ENCODE results near the gene SPRED2.

SPRED2 gene

DNA sequence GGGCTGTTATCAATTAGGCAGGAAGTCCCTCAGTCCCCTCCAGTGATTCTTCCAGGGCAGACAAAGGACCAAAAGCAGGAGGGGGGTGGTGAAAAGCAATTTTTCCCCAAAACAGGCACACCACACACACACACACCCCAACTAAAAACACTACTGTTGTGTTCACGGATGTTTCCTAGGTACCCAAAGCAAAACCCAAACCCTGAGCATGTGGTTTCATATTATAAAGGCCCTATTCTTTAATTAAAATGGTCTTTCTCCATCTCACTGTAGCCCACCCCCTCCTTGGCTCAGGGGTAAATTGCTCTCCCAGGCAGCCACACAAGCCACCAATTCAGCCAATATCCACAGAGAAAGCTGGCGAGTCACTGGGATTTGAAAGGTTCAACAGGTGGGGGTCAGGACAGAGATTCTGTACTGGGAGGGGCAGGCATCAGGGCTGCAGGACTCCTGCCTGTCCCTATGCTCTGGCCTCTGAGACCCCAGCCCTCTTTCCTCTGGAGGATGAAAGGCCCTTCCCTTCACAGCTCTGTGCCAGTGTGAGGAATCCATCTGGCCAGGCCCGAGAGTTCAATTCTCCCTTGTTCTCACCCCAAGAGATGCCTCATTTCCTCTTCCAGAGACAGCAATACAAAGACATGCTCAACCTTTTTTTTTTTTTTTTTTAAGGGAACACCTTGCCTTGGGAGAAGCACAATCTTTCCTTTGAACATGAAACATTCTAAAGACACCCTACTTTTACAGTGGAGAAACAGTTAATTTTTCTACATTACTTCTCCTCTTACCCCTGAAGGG, 43.6 kb downstream of the SPRED2 start:
- in situ Hi-C loops (cut with MboI; ENCODE audit: low sequenced_read_pairs) = no loop called here

GRCh38 chr2:65388051-65388531, 44.3 kb downstream of the SPRED2 start:
- in situ Hi-C loops (cut with MboI; ENCODE audit: low sequenced_read_pairs) = no loop called here

- in situ Hi-C loops (cut with MboI; ENCODE audit: low sequenced_read_pairs) = no loop called here
Observed at GRCh38 chr2:65386989-65387388, 45.4 kb downstream of the SPRED2 start.

DNA sequence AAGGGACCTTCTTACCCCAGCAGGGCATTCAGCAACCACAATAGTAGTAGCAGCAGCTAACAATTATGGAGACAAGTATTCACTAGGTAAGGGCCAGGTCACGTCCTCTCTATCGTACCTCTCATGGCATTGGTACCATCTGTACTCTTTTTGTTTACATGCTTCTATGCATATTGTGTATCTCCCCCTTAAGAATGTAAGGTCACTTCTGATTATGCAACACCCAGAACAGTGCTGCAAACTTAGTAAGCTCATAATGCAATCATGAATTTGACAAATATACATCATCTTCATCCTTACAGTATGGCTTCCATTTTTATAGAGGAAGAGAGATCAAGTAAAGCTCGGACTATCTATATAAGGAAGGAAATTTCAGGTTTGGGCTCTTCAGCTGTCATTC, 46.1 kb downstream of the SPRED2 start:
- in situ Hi-C loops (cut with MboI; ENCODE audit: low sequenced_read_pairs) = no loop called here

GRCh38 chr2:65383541-65384488, 48.6 kb downstream of the SPRED2 start:
- in situ Hi-C loops (cut with MboI; ENCODE audit: low sequenced_read_pairs) = no loop called here

GRCh38 chr2:65382776-65383357, 49.5 kb downstream of the SPRED2 start:
- in situ Hi-C loops (cut with MboI; ENCODE audit: low sequenced_read_pairs) = no loop called here

GRCh38 chr2:65382323-65382722, 50.1 kb downstream of the SPRED2 start:
- in situ Hi-C loops (cut with MboI; ENCODE audit: low sequenced_read_pairs) = no loop called here

DNA sequence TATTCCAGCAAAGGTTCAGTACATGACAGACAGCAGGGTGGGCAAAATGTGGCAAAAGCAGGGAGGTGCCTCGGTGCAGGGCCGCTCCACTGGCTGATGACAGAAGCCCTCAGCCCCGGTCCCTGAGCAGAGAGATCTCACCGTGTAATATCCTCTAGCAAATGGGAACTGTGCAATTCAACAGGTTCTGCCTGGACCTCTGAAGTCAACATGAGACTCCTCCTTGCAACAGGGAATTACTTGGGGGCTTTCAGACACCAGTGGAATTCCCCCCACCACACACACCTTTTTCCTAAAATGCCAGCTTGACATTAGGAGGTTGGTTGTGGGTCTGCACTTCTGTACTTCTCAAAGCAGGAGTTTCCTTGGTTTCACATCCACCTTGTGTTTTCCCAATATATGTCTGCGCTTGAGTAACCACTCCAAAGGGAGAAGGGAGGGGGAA, 50.8 kb downstream of the SPRED2 start:
- in situ Hi-C loops (cut with MboI; ENCODE audit: low sequenced_read_pairs) = no loop called here

DNA sequence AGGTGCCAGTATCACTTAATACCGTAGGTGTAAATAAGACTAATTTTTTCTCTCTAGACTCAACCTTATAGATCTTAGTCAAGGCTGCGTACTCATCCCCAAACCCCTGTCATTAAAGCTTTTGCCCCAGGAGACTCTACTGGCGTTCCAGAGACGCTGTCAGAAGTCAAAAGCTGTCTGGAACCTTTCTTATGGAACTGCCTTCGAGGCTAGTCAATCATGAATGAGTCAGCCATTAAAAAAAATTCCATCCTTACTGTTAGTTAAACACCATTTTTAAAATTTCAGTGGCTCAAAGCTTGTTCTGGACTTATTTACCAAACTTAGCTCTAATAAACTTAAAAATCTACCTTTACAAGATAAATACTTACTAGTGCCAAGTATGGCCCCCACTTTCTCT, 52.1 kb downstream of the SPRED2 start:
- in situ Hi-C loops (cut with MboI; ENCODE audit: low sequenced_read_pairs) = no loop called here

DNA sequence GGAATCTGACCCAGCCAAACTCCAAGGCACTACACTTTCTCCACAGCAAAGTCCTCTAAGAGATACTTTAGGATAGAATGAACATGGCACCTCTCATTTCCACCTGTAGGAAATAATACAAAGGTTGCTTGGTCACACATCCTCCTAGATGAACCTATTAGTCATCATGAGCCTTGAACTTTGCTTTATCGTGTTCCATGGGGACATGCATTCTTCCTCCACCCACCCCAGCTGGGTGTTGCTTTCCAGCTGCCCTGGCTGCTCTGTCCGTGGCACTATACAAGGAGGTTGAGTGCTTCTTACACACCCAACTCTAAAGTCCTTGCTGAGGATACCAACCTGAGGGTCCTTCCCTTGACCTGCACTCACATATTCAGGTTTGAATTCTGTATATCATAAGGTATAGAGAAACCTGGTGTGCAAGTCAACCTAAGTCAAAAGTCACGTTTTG, 52.7 kb downstream of the SPRED2 start:
- in situ Hi-C loops (cut with MboI; ENCODE audit: low sequenced_read_pairs) = no loop called here

GRCh38 chr2:65379223-65379622, 53.2 kb downstream of the SPRED2 start:
- in situ Hi-C loops (cut with MboI; ENCODE audit: low sequenced_read_pairs) = no loop called here

DNA sequence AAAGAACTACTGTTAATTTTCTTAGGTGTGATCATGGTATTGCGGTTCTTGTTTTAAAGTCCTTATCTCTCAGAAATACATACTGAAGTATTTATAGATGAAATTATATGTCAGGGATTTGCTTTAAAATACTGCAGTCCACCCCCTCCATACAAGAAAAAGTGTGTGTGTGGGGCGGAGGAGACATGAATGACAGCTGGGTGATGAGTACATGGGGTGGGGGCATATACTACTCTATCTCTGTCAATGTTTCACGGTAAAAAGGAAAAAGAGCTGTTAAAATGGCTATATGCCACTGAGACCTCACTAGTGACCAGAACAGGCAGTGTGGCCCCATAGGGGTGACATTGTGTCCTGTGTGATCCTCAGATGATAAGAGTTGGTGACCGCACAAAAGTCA, 54.1 kb downstream of the SPRED2 start:
- in situ Hi-C loops (cut with MboI; ENCODE audit: low sequenced_read_pairs) = no loop called here

- in situ Hi-C loops (cut with MboI; ENCODE audit: low sequenced_read_pairs) = no loop called here
Observed at GRCh38 chr2:65377556-65378192, 54.7 kb downstream of the SPRED2 start.

DNA sequence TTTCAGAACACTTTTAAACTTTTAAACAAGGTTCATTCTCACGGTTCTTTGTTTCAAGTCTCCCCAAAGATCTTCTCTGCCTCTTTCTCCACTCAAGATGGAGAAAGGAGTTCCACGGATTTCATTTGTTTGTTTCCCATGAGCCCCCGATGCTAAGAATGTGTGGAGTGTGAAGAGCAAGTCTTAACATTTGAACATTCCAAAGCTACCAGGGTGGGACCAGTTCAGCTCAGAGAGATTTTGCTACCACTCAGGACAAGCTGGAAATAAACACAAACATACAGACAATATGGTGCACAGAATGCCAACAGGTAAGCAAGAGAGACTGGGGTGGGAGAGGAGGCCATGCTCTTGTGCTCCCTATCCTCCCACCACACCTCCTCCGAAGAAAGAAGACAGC, 56.7 kb downstream of the SPRED2 start:
- in situ Hi-C loops (cut with MboI; ENCODE audit: low sequenced_read_pairs) = no loop called here

DNA sequence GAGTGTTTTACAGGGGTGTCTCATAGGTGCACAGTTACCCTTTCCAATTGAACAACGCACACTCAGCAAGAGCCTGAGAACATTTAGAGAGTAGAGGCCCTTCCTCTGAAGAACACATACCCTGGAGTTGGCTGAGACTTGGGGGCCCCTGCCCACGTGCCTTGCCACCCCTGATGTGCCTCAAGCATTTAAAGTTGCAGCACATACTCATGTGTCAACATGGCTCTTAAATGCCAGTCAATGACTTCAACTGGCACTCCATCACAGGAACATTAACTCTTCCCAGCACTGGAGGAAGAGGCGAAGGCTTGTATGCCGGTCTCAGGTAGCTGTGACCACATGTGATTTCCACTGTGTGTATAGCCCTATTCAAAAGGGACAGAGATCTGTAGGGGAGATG, 57.4 kb downstream of the SPRED2 start:
- in situ Hi-C loops (cut with MboI; ENCODE audit: low sequenced_read_pairs) = no loop called here

DNA sequence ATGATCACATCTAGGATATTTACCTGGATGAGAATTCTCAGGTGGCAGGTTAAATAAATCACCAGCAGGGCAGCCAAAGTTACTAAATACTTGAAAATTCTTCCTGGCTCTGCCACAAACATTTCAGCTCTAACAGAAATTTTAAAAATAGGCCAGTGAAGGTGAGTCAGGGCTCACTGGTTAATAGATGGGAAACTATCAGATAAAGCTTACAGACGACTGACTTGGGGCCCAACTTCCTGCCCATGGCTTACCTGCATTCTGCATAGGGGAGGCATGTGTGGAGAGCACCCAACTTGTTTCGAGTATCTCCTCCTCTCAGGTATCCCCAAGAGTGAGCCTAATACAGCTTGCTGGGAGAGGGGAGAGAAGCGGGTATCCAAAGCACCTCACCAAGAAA, 57.8 kb downstream of the SPRED2 start:
- in situ Hi-C loops (cut with MboI; ENCODE audit: low sequenced_read_pairs) = no loop called here

DNA sequence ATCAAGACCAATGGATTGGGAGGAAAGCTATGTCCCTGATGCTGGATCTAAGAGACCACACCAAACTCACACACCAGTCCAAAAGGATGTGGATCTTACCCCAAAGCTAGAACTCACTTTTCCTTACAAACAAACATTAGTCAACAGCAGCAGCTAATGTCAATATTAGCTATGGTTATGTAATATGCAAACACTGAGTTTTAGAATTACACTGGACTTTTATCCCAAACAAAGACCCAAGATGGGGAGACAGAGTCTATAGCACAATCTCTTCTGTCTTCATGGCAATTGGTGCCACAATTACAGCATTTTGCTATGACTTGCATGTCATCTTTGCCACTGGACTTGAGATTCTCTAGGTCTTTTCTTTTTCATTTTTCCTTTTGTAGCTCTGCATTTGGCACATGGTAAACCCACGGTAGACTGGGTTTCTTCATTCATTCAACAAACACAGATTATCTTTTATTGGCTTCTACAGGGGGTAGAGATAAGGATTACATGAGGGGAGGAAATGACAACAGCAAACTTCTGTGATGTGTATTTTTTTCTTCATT, 59.0 kb downstream of the SPRED2 start:
- in situ Hi-C loops (cut with MboI; ENCODE audit: low sequenced_read_pairs) = no loop called here

DNA sequence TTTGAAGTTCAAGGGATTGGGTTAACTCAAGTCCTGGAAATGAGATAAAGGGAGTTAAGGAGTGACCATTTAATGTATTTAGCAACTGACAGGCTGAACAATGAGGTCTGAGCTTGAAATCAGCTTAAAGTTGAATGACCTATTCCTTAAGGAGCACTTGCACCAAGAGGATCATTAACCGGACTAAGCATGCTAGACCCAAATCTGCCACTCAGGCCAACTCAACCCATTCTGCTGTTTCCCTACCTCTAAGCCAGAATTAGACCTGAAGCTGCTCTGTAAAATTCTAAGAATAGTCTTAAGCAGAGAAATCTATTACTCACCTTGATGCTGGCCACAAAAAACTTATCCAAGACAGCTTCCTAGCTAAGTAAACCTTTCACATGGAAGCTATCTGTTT, 59.8 kb downstream of the SPRED2 start:
- in situ Hi-C loops (cut with MboI; ENCODE audit: low sequenced_read_pairs) = no loop called here

GRCh38 chr2:65371074-65371434, 61.3 kb downstream of the SPRED2 start:
- in situ Hi-C loops (cut with MboI; ENCODE audit: low sequenced_read_pairs) = no loop called here

DNA sequence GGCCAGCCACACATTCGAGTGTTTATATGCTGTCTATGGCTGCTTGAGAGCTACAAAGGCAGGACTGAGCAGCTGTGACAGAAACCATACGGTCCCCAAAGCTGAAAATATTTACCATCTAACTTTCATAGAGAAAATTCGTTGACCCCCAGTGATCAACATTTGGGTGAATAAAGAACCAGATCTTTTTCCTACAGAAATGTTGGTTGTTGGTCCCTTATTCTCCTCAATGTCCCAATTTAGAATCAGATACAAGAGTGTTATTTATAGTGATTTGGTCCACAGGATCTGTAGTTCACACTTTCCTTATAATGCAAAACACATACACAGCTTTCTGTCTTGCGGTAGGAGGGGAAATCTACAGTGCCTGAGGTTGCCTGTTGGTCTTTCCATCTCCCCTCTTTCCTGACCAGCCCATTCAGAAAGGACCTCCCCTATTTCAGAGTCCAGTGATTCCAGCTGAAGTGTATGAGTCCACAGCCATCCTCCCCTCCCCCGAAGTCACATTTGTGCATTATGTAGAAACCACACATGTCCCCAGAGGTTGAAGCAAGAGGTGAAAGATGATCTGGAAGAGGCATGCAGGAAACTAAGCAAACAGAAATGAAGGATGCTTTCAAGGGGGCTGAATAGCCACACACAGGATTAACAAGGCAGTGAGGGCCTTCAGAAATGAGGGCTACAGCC, 61.9 kb downstream of the SPRED2 start:
- in situ Hi-C loops (cut with MboI; ENCODE audit: low sequenced_read_pairs) = no loop called here
